Coronary artery (tissue), 2 donors: ENCODE data around the gene SPAAR.

Source experiments
- DNase-seq: peaks from one replicate; pipeline ENCODE4 v3.0.0-alpha.2; 2017; ENCODE audit warnings: low spot score
- H3K27ac ChIP-seq, 2 donors: fragments of 200-600 bp; sonication (generic); one replicate each; pipeline ENCODE4 v1.5.1; 2016 to 2019
- H3K4me3 ChIP-seq: fragments of 200-600 bp; sonication (generic); 2 replicates; pipeline ENCODE4 v1.5.1; 2016; ENCODE audit warnings: mild to moderate bottlenecking, moderate library complexity
- TF ChIP-seq, protein P1 (sequence below): fragments of 200-600 bp; sonication (generic); IDR thresholded peaks from one replicate; pipeline ENCODE4 v1.5.1; 2019; ENCODE audit warnings: antibody characterized with exemption

The SPAAR gene, protein sequence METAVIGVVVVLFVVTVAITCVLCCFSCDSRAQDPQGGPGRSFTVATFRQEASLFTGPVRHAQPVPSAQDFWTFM

DNA sequence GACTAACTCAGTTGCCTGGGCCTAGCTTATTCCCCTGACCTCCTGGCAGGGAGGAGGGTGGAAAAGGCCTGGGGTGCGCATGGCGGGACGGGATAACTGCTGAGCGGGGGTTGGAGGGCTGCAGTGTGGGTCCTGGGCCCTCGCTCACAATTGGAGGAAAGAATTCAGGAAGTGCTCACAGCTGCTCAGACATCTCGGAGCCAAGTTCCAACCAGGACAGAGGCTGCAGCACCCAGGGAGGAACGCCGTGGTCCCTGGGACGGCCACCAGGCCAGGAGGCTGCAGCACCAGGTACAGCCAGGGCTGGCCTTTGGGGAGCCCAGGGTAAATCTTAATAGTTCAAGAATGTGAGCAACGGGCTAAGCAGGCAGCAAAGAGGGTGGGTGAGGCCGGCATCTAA, at the start of gene SPAAR:
Gene SPAAR, plus strand, starts transcription at position 217 of the 400 bp plus-strand sequence. CDS start 974 bp downstream, outside the sequence.
- peak; percentile 71 for DNase-seq
- Histone ChIP-seq H3K27ac (peak within 1 kb of the TSS; percentile 95 to 99), H3K4me3 (peak within 1 kb of the TSS; percentile 73)
- TF ChIP-seq, protein P1, sequence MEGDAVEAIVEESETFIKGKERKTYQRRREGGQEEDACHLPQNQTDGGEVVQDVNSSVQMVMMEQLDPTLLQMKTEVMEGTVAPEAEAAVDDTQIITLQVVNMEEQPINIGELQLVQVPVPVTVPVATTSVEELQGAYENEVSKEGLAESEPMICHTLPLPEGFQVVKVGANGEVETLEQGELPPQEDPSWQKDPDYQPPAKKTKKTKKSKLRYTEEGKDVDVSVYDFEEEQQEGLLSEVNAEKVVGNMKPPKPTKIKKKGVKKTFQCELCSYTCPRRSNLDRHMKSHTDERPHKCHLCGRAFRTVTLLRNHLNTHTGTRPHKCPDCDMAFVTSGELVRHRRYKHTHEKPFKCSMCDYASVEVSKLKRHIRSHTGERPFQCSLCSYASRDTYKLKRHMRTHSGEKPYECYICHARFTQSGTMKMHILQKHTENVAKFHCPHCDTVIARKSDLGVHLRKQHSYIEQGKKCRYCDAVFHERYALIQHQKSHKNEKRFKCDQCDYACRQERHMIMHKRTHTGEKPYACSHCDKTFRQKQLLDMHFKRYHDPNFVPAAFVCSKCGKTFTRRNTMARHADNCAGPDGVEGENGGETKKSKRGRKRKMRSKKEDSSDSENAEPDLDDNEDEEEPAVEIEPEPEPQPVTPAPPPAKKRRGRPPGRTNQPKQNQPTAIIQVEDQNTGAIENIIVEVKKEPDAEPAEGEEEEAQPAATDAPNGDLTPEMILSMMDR, result no peak

DNA sequence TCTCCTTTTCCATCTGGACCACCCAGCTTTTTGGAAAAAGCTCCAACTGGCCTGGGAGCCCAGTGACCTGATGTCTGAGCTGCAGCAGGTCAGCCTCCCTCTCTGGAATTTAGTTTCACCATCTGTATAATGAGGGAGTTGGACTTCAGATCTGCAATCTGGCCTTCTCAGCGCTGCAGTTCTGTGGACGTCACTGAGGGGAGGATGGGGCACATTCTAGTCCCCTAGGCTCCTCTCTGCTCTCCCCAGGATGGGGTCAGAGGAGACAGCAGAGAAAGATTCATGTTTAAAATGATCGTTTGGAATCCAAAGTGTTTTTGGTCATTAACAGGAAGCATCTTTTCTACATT, 49.3 kb upstream of the SPAAR start:
- H3K4me3 ChIP-seq, result no peak overlapping the region
- TF ChIP-seq, protein P1, result no peak
- no peak overlapping the region for H3K27ac ChIP-seq
- no peak for DNase-seq

DNA sequence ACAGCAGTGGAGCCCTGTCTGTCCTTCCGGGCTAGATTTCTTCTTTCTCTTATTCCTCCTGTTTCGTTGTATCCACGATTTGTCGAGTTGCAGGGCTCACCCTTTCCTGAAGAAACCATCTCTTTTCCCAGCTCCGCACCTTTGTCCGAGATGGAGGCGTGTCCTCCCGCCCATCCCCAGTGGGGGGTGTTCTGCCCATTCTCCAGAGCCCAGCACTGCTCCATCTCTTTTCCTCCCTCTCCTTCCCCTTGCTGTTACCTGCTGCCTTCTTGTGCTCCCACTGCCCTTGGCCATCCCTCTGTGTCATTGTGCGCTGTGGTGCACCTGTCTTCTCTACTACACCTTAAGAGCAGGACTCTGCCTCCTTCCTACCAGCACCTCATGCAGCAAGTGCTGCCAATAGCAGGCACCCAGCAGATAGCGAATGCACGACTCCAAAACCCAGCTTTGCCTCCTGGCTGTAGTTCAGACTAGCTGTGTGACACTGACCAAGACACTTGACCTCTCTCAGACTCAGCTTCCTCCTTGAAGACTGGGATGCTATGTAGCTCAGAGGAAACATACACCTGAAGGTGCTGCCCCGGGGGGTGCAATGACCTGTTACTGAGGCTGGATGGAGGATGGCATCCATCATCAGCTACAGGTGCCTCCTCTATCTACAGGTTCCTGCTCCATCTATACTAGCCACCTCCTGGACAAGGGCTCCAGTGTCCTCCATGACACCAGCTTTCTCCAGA, 48.0 kb upstream of the SPAAR start:
- Histone ChIP-seq H3K4me3 (no peak overlapping the region), H3K27ac (no peak overlapping the region)
- TF ChIP-seq, protein P1, result no peak
- DNase-seq, result peak; percentile 62

DNA sequence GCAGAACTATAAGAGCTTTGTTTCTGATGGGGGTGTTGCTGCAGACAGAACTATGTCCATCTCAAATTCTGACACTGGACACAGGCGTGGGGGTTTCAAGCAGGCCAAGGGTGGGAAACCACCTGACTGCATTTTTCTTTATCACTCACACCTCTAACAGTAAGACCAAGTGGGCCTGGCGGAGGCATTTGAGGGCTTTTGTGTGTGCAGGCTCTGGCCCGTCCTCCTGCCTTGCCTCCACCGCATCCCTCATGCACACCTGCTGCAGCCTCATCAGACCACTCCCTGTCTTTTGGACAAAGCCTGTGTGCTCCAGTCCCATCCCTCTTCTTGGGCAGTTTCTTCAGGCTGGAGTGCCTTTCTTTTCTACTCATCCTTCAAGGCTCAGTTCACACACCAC, 47.0 kb upstream of the SPAAR start:
- DNase-seq, result peak; percentile 36
- Histone ChIP-seq H3K4me3 (no peak overlapping the region), H3K27ac (no peak overlapping the region)
- TF ChIP-seq, protein P1, result no peak

DNA sequence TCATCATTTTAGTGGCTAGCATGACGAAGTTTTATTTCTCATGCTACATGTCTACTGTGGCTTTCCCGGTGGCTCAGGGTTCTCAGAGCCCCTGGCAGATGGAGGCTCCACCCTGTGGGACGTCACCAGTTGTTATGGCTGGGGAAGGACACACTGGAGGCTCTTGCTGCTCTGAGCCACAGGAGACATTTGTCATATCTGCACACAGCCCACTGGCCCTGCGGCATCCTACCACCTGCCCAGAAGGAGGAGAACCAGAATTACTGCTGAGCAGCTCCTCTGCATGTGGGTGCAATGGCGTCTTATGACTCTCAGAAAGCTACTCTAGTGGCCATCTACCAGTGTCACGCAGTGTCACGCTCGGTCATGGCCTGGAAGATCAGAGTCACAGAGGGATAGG, 45.7 kb upstream of the SPAAR start:
- Histone ChIP-seq H3K27ac (no peak overlapping the region), H3K4me3 (no peak overlapping the region)
- peak; percentile 61 for DNase-seq
- TF ChIP-seq, protein P1, result no peak

DNA sequence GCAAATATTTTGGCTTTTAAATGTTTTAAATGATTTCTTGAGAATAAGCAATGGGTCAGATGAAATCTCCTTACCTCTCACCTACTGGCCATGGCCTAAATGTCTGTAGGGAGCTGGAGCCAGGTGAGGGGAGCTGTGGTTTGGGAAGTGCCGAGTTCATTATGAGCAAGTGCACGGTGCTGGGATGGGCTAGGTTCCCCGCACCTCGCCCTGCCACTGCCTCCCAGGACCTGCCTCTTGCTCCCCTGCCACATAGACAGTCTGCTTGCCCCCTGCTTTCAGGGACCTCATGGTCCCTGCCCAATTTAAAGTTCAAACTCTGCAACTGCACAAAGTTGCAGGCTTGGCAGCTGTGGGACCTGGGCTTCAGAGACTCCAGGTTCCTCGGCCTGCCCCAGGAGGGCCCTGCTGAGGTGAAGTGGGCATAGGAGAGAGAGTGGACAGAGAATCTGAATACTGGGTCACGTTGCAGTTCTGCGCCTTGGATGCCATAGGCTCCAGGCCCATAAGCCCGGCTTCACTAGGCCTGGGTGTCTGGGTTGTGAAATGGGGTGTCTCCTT, 44.5 kb upstream of the SPAAR start:
- Histone ChIP-seq H3K4me3 (no peak overlapping the region), H3K27ac (no peak overlapping the region)
- TF ChIP-seq, protein P1, result no peak
- no peak for DNase-seq

DNA sequence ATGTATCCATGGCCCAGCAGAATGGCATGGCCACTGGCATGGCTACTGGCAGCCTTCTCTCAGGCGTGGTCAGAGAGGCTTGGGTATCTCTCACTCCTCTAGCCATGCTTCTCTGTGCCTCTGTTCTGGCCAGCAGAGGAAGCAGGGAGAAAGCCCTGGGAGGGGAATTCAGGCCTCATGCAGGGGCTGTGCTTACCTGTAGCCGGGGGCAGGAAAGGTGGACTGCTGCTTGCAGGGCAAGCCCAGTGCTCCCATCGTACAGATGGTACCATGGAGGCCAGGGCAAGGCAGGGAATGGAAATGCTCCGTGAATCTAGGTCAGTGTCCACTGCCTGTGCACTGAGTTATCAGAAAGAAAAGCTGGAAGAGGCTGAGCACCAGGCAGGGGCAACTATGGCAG, 41.8 kb upstream of the SPAAR start:
- no peak overlapping the region for H3K27ac ChIP-seq
- no peak overlapping the region for H3K4me3 ChIP-seq
- TF ChIP-seq, protein P1, result no peak
- DNase-seq, result no peak
